Peyer's patch (tissue), 4 donors: Measurements from ENCODE around the gene FUBP1. TPM values are rescaled to one million over a fixed set of nuclear protein-coding genes. Genes with fewer than 3 reads are reported as not detected.
"Not testable (repeated sequence)": the region's sequence is repeated elsewhere in the genome, so short reads cannot be mapped to it uniquely, and the experiment has no call there.

Source experiments
- DNase-seq, 3 donors: peaks; one replicate each; pipeline ENCODE4 v3.0.0-alpha.2; 2017 to 2019
- H3K27ac ChIP-seq, 4 donors: fragments of 200-600 bp; sonication (generic); one replicate each; pipeline ENCODE4 v1.5.1; 2016 to 2019
- H3K27me3 ChIP-seq, 2 donors: fragments of 200-600 bp; sonication (generic); one replicate each; pipeline ENCODE4 v1.5.1; 2019
- H3K36me3 ChIP-seq, 3 donors: fragments of 200-600 bp; sonication (generic); one replicate each; pipeline ENCODE4 v1.5.1; 2016 to 2019
- H3K4me1 ChIP-seq, 4 donors: fragments of 200-600 bp; sonication (generic); one replicate each; pipeline ENCODE4 v1.5.1; 2016 to 2019
- H3K4me3 ChIP-seq, 4 donors: fragments of 200-600 bp; sonication (generic); 1 replicate in 3 of 4; 2 replicates in 1 of 4; pipeline ENCODE4 v1.5.1; 2016 to 2019; ENCODE audit warnings: mild to moderate bottlenecking in 1 of 4
- H3K9me3 ChIP-seq, 4 donors: fragments of 200-600 bp; sonication (generic); one replicate each; pipeline ENCODE4 v1.5.1; 2016 to 2019; ENCODE audit warnings: mild to moderate bottlenecking in 1 of 4
- CTCF ChIP-seq, 6 experiments: fragments of 450-650 bp in 4 of 6; fragments of 200-600 bp in 2 of 6; sonication (generic) in 1 of 6; IDR thresholded peaks; one replicate each; pipeline ENCODE4 v1.5.1; 2017 to 2019; ENCODE audit warnings: antibody characterized with exemption in 6 of 6, mild to moderate bottlenecking in 3 of 6, moderate library complexity in 1 of 6
- POLR2A ChIP-seq, 2 donors: fragments of 450-650 bp; IDR thresholded peaks; one replicate each; pipeline ENCODE4 v1.5.1; 2017; ENCODE audit warnings: antibody characterized with exemption in 2 of 2, mild to moderate bottlenecking in 2 of 2, moderate library complexity in 2 of 2
- total RNA-seq, 4 donors: library from RNA; depleted of rRNA; stranded (reverse); fragments of >200 nt; gene quantifications; one replicate each; pipeline ENCODE4 v1.1.0, GENCODE V29; 2016

Gene FUBP1
- total RNA-seq = 100 to 1,000 TPM in 3 of 4 donors, 10 to 100 TPM in 1; 76.4 to 196 (median 129) TPM

- Histone ChIP-seq H3K4me1 (peaks cover 0 to 28% (median 13%) of the 10 kb centered on the region in 4 donors), H3K9me3 (no peaks in the 10 kb centered on the region), H3K4me3 (peak within 1 kb of the TSS; percentile 54 to 80 (median 76)), H3K36me3 (peaks cover 0 to 6% (median 0%) of the 10 kb centered on the region in 3 donors), H3K27me3 (no peaks in the 10 kb centered on the region), H3K27ac (peak within 1 kb of the TSS; percentile 94 to 99 (median 96))
- TF ChIP-seq CTCF (IDR thresholded peaks at IDR 0.05) = peak; percentile 60 to 85 (median 71)
- peak; percentile 60 to 67 for TF ChIP-seq POLR2A (IDR thresholded peaks at IDR 0.05)
- peak; percentile 93 to 98 (median 94) for DNase-seq
Observed at GRCh38 chr1:77978969-77979876, at the start of gene FUBP1. Gene FUBP1, minus strand, starts transcription at chr1:77979072. Its CDS starts 68 bp downstream, at chr1:77979004.

GRCh38 chr1:78021134-78021533, 42.3 kb upstream of the FUBP1 start:
- DNase-seq, H3K27me3 ChIP-seq, H3K4me3 ChIP-seq, H3K27ac ChIP-seq, H3K9me3 ChIP-seq, H3K4me1 ChIP-seq: not testable (repeated sequence)
- peaks cover 0 to 13% (median 0%) of the 10 kb centered on the region in 3 donors for H3K36me3 ChIP-seq

- H3K27me3 ChIP-seq = no peaks in the 10 kb centered on the region
- no peak overlapping the region for H3K27ac ChIP-seq
- no peak overlapping the region for H3K4me3 ChIP-seq
- no peak for DNase-seq
- H3K9me3 ChIP-seq = peaks cover 0 to 5% (median 0%) of the 10 kb centered on the region in 4 donors
- TF ChIP-seq POLR2A (IDR thresholded peaks at IDR 0.05) (no peak), CTCF (IDR thresholded peaks at IDR 0.05) (no peak)
- H3K36me3 ChIP-seq = peaks cover 0 to 23% (median 0%) of the 10 kb centered on the region in 3 donors
- no peaks in the 10 kb centered on the region for H3K4me1 ChIP-seq
Observed at GRCh38 chr1:78019024-78019423, 40.2 kb upstream of the FUBP1 start.

- Histone ChIP-seq H3K4me3 (no peak overlapping the region), H3K9me3 (no peaks in the 10 kb centered on the region), H3K27ac (no peak overlapping the region), H3K36me3 (peaks cover 0 to 28% (median 0%) of the 10 kb centered on the region in 3 donors), H3K27me3 (no peaks in the 10 kb centered on the region), H3K4me1 (no peaks in the 10 kb centered on the region)
- no peak for TF ChIP-seq CTCF (IDR thresholded peaks at IDR 0.05)
- no peak for TF ChIP-seq POLR2A (IDR thresholded peaks at IDR 0.05)
- no peak for DNase-seq
Observed at GRCh38 chr1:78015148-78015547, 36.3 kb upstream of the FUBP1 start.

GRCh38 chr1:78011050-78011449, 32.2 kb upstream of the FUBP1 start:
- DNase-seq = no peak
- Histone ChIP-seq H3K27ac (no peak overlapping the region), H3K36me3 (peaks cover 0 to 14% (median 0%) of the 10 kb centered on the region in 3 donors), H3K9me3 (no peaks in the 10 kb centered on the region), H3K27me3 (no peaks in the 10 kb centered on the region), H3K4me3 (no peak overlapping the region), H3K4me1 (peaks cover 0 to 4% (median 0%) of the 10 kb centered on the region in 4 donors)
- no peak for TF ChIP-seq CTCF (IDR thresholded peaks at IDR 0.05)

- Histone ChIP-seq H3K4me3 (no peak overlapping the region), H3K4me1 (peaks cover 0 to 4% (median 0%) of the 10 kb centered on the region in 4 donors), H3K36me3 (peaks cover 0 to 13% (median 0%) of the 10 kb centered on the region in 3 donors), H3K9me3 (no peaks in the 10 kb centered on the region), H3K27ac (no peak overlapping the region), H3K27me3 (no peaks in the 10 kb centered on the region)
- TF ChIP-seq CTCF (IDR thresholded peaks at IDR 0.05) (no peak), POLR2A (IDR thresholded peaks at IDR 0.05) (no peak)
- no peak for DNase-seq
Observed at GRCh38 chr1:78009836-78010235, 31.0 kb upstream of the FUBP1 start.
